GM12892 (cell line): ENCODE data around the gene PDE10A.
"Not testable (repeated sequence)": the region's sequence is repeated elsewhere in the genome, so short reads cannot be mapped to it uniquely, and the experiment has no call there.

Source experiments
- DNase-seq: peaks from one replicate; pipeline ENCODE4 v3.0.0; 2011; ENCODE audit not compliant: insufficient read length
- FAIRE-seq: peaks from 2 replicates; lab custom pipeline; 2011; peaks lifted over from hg19 to GRCh38; lab: Jason Lieb, UNC
- POLR2A ChIP-seq: IDR thresholded peaks from 2 replicates; pipeline ENCODE4 v1.6.1; 2011; ENCODE audit warnings: low read depth, low read length, control low read depth
- POLR2AphosphoS5 ChIP-seq: IDR thresholded peaks from 2 replicates; pipeline ENCODE4 v1.6.1; 2011; ENCODE audit warnings: low read depth, low read length, control low read depth
- TAF1 ChIP-seq: IDR thresholded peaks from 2 replicates; pipeline ENCODE4 v1.6.1; 2011; ENCODE audit warnings: low read depth, mild to moderate bottlenecking, control low read depth, low read length, borderline replicate concordance

The PDE10A gene

GRCh38 chr6:165508321-165508869 lies 154.6 kb downstream of the PDE10A start:
- no peak for FAIRE-seq
- DNase-seq, result no peak
- TF ChIP-seq TAF1 (no peak), POLR2A (no peak), POLR2AphosphoS5 (no peak)

DNA sequence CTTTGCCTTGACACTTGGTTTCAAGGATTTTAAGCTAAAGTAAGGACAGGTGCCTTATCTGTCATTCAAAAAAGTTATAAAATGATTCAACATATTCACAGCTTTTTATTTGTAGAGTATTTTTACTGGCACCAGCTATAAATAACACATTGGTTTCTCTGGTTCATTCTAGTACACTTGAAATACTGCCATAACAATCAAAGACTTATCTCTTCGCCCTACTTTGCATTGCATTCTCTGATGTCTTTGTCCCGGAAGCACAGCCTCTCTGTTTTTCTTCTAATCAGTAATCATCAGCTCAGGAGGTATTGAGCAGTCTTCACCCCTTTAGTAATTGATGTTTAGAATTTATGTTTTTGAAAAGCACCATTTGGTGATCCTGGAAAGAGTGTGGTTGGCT lies 156.4 kb downstream of the PDE10A start:
- no peak for TF ChIP-seq POLR2A
- TF ChIP-seq POLR2AphosphoS5, result no peak
- no peak for TF ChIP-seq TAF1
- FAIRE-seq (no peak), DNase-seq (no peak)

GRCh38 chr6:165500214-165500907 lies 162.7 kb downstream of the PDE10A start:
- not testable (repeated sequence) for DNase-seq, FAIRE-seq

GRCh38 chr6:165497472-165497871 lies 165.6 kb downstream of the PDE10A start:
- FAIRE-seq (no peak), DNase-seq (no peak)
- TF ChIP-seq TAF1 (no peak), POLR2AphosphoS5 (no peak), POLR2A (no peak)

GRCh38 chr6:165488624-165489295 lies 174.3 kb downstream of the PDE10A start:
- DNase-seq, result no peak
- TF ChIP-seq POLR2A (no peak), POLR2AphosphoS5 (no peak), TAF1 (no peak)
- FAIRE-seq, result no peak

- DNase-seq, result no peak
- no peak for FAIRE-seq
- TF ChIP-seq POLR2A, result no peak
- TF ChIP-seq POLR2AphosphoS5, result no peak
- TF ChIP-seq TAF1, result no peak
These were observed 175.1 kb downstream of the PDE10A start for GRCh38 chr6:165487950-165488349.

- FAIRE-seq (no peak), DNase-seq (no peak)
- TF ChIP-seq POLR2AphosphoS5, result no peak
- no peak for TF ChIP-seq POLR2A
These were observed 175.7 kb downstream of the PDE10A start for GRCh38 chr6:165487347-165487746.

DNA sequence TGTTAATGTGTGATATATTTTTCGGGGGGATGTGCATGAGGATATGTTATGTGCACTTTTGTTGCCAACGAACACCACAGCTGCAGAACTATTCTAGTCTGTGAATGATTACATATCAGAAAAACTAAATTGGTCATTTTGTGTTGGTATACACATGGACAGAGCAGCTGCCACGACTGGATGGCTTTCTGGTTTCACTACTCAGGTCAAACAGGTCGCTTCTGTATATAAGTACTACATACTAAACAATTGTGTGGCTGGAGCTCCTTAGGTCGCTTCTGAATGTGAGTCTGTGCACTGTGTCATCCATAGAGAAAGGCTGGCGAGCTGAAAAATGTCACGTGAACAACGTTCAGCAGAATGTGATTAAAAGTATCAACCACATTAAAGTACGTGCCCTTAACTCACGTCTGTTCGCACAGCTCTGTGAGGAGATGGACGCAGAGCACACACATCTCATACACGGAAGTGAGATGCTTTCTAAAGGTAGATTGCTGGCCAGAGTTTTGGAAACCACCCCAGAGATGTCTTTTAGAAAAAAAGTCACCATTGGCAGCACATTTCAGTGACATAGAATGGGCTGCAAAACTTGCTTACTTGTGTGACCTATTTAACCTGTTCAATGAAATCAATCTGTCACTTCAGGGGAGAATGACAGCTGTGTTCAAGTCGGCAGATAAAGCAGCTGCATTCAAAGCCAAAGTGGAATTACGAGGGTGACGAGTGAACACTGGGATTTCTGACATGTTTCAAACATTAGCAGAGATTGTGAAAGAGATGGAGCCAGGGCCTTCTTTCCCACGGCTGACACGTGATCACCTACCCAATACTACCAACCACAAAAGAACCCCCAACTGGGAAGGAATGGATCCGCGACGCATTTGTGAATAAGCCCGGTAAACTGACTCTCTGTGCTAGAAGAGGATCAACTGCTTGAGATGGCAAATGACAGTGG lies 176.6 kb downstream of the PDE10A start:
- DNase-seq (no peak), FAIRE-seq (peak; percentile 63)
- TF ChIP-seq POLR2A (no peak), TAF1 (no peak), POLR2AphosphoS5 (no peak)

- DNase-seq, result no peak
- FAIRE-seq, result no peak
- TF ChIP-seq TAF1 (no peak), POLR2A (no peak), POLR2AphosphoS5 (no peak)
These were observed 178.7 kb downstream of the PDE10A start for GRCh38 chr6:165484178-165484889.

DNA sequence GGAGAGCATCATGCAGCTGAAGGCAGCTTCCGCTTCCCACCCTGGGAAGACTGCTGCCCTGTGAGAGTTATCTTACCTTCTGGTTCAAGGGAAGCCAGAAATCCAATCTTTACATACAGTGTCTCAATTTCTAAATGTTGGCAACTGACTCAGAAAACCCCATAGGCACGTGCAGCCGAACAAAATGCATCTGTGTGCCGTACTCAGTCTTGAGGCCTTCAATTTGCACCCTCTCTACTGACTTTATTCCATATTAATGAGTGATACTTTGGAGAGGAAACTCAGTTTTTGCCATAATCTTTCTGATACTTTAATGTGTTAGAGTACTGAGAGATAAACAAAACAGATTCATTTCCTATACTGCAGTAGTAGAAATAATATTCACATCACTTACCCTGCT lies 181.1 kb downstream of the PDE10A start:
- DNase-seq (no peak), FAIRE-seq (no peak)
- TF ChIP-seq POLR2AphosphoS5 (no peak), TAF1 (no peak), POLR2A (no peak)

DNA sequence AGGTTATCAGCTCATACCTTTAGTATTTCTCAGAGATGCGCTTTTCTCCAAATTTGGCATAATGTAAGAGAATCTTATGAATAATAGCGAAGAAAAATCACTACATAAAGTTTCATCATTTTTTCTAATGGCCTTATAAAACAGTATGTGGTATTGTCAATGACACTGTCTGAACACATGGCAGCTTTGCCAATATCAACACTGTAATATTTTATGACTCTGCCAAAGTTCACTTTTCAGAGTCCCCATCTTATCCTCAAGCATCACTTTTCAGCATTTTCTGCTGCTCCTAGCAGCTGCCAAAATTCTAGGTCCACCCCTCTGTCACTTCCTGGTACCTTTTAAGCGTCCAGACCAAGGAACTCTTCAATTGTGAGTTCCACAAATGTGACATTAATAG lies 182.1 kb downstream of the PDE10A start:
- no peak for FAIRE-seq
- TF ChIP-seq POLR2A (no peak), TAF1 (no peak), POLR2AphosphoS5 (no peak)
- no peak for DNase-seq

DNA sequence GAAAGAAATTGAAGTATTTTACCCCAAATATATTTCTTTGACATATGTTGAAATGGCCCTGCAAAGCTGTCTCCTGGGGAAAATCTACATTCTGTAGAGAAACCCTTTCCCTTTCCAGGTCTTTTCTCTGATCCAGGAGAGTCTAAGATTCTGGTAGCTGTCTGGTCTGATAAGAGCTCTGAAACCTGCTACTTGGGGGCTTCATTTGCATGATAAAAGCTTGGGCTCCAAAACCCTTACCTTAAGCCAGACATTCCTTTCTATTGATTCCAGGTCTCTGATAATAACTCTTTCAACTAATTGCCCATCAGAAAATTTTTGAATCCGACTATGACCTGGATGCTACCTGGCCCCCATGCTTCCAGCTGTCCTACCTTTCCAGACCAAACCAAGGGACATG lies 184.5 kb downstream of the PDE10A start:
- FAIRE-seq (no peak), DNase-seq (no peak)
- no peak for TF ChIP-seq POLR2AphosphoS5
- no peak for TF ChIP-seq POLR2A
- no peak for TF ChIP-seq TAF1
